Adrenal gland (tissue), 12 donors: Measurements from ENCODE around the gene OSBPL9. TPM values are rescaled to one million over a fixed set of nuclear protein-coding genes. Genes with fewer than 3 reads are reported as not detected.
A peak's percentile ranks its signal among the peaks of the same experiment; 100 is the strongest.

ENCODE experiments used
- DNase-seq, 7 donors: peaks; one replicate each; pipeline ENCODE4 v3.0.0-alpha.2; 2019 to 2020
- H3K27ac ChIP-seq, 5 donors: fragments of 200-600 bp; sonication (generic) in 4 of 5; 1 replicate in 3 of 5; 2 replicates in 2 of 5; pipeline versions ENCODE4 v1.5.1 to v1.8.0; 2016 to 2020; ENCODE audit warnings: mild to moderate bottlenecking in 1 of 5
- H3K27me3 ChIP-seq: fragments of 200-600 bp; 2 replicates; pipeline ENCODE4 v1.8.0; 2021
- H3K36me3 ChIP-seq, 2 donors: fragments of 200-600 bp; replicated peaks in 1 of 2; 1 replicate in 1 of 2; 2 replicates in 1 of 2; pipeline versions ENCODE4 v1.5.1 to v1.8.0; 2018 to 2022
- H3K4me1 ChIP-seq, 2 donors: fragments of 200-600 bp; replicated peaks in 1 of 2; 1 replicate in 1 of 2; 2 replicates in 1 of 2; pipeline versions ENCODE4 v1.5.1 to v1.8.0; 2018 to 2021
- H3K4me3 ChIP-seq, 4 donors: fragments of 200-600 bp; sonication (generic) in 3 of 4; one replicate each; pipeline ENCODE4 v1.5.1; 2016 to 2018
- H3K9me3 ChIP-seq, 3 donors: fragments of 200-600 bp; sonication (generic) in 1 of 3; replicated peaks in 1 of 3; 1 replicate in 2 of 3; 2 replicates in 1 of 3; pipeline versions ENCODE4 v1.5.1 to v1.8.0; 2016 to 2021
- CTCF ChIP-seq, 6 experiments: fragments of 450-650 bp in 4 of 6; fragments of 200-600 bp in 2 of 6; sonication (generic) in 1 of 6; IDR thresholded peaks; 1 replicate in 5 of 6; 2 replicates in 1 of 6; pipeline versions ENCODE4 v1.5.1 to v1.8.0; 2016 to 2021; ENCODE audit warnings: antibody characterized with exemption in 6 of 6, mild to moderate bottlenecking in 2 of 6, moderate library complexity in 1 of 6
- POLR2A ChIP-seq, 2 donors: fragments of 450-650 bp; IDR thresholded peaks; one replicate each; pipeline ENCODE4 v1.6.1; 2017; ENCODE audit warnings: antibody characterized with exemption in 2 of 2, mild to moderate bottlenecking in 2 of 2, moderate library complexity in 1 of 2
- WGBS, 4 donors: extraction: QIAGEN DNeasy Blood & Tissue Kit in 2 of 4; methylation state at CpG; one replicate each; pipeline versions ENCODE4 v1.1.5 to v1.1.7; 2013 to 2017; 5-methylcytosine and 5-hydroxymethylcytosine counted together
- intact Hi-C, 2 donors: fragments of 100-400 bp; cut with DNase I; formaldehyde crosslinking; loops; one replicate each; pipeline versions ENCODE4 v1.14.1 to v1.15.0; 2022 to 2023
- polyA plus RNA-seq, 3 donors: library from polyadenylated mRNA; stranded (reverse); fragments of 200-250 nt in 2 of 3; fragments of 350-450 nt in 1 of 3; fragmentation: Illumina TruSeq in 1 of 3; extraction: RNeasy Lipid Tissue Mini Kit (QIAGEN cat#74804) in 1 of 3; gene quantifications; one replicate each; pipeline ENCODE4 v1.2.3, GENCODE V29; 2013 to 2014
- total RNA-seq, 9 donors: library from RNA; depleted of rRNA in 4 of 9; stranded (reverse); fragments of >200 nt in 4 of 9; fragments of 120-200 nt in 1 of 9; fragmentation: NEBNext Ultra II Directional in 1 of 9; extraction: Animal tissue kit (Norgen Biotek cat#: 25700) in 1 of 9; gene quantifications; one replicate each; pipeline versions ENCODE4 v1.1.0 to v1.2.4, GENCODE V29; 2013 to 2023
- donor health status: healthy with polysubstance abuse.
- donor health status: Bipolar disorder and iron deficiency.
- donor health status: DM: yes; HTN: yes; CAD: no.
- donor health status: DM: no; HTN: no; CAD: no.
- donor health status: DM: no; HTN: no; CAD: no.
- donor health status: DM: yes; HTN: yes; CAD: no.

Gene OSBPL9
- total and polyA plus RNA-seq, 12 donors = 61.9 to 180 (median 87.3) TPM

GRCh38 chr1:51726051-51726450 is 109.2 kb downstream of the OSBPL9 start:
- DNase-seq = no peak
- H3K36me3 ChIP-seq = no peaks in the 10 kb centered on the region
- intact Hi-C loops = no loop called here
- H3K9me3 ChIP-seq = no peaks in the 10 kb centered on the region
- peaks cover 4 to 23% of the 10 kb centered on the region in 2 donors for H3K4me1 ChIP-seq
- no peak overlapping the region for H3K27ac ChIP-seq
- H3K27me3 ChIP-seq = no peaks in the 10 kb centered on the region
- H3K4me3 ChIP-seq = no peak overlapping the region
- TF ChIP-seq CTCF (IDR thresholded peaks at IDR 0.05) (no peak), POLR2A (IDR thresholded peaks at IDR 0.05) (no peak)

GRCh38 chr1:51726544-51727225 is 109.8 kb downstream of the OSBPL9 start:
- no peak overlapping the region for H3K27ac ChIP-seq
- no peak overlapping the region for H3K4me3 ChIP-seq
- H3K27me3 ChIP-seq = no peaks in the 10 kb centered on the region
- 75 to 85% (median 82%) methylated on average over 2 of the region's 2 CpGs for WGBS, 4 donors
- H3K36me3 ChIP-seq = no peaks in the 10 kb centered on the region
- H3K4me1 ChIP-seq = peaks cover 4 to 27% of the 10 kb centered on the region in 2 donors
- no peak for DNase-seq
- no peaks in the 10 kb centered on the region for H3K9me3 ChIP-seq
- intact Hi-C loops = no loop called here
- TF ChIP-seq POLR2A (IDR thresholded peaks at IDR 0.05) = no peak
- TF ChIP-seq CTCF (IDR thresholded peaks at IDR 0.05) = no peak

GRCh38 chr1:51727366-51727765 is 110.5 kb downstream of the OSBPL9 start:
- WGBS, 4 donors = 89 to 93% (median 92%) methylated on average over 4 of the region's 4 CpGs
- no peak overlapping the region for H3K27ac ChIP-seq

GRCh38 chr1:51728611-51729155 is 111.8 kb downstream of the OSBPL9 start:
- intact Hi-C loops = no loop called here
- H3K27me3 ChIP-seq = no peaks in the 10 kb centered on the region
- no peaks in the 10 kb centered on the region for H3K36me3 ChIP-seq
- peak overlapping the region in 3 of 4 donors; percentile 72 to 86 (median 79) for H3K4me3 ChIP-seq
- TF ChIP-seq CTCF (IDR thresholded peaks at IDR 0.05) = no peak
- TF ChIP-seq POLR2A (IDR thresholded peaks at IDR 0.05) = no peak
- DNase-seq = no peak
- no peaks in the 10 kb centered on the region for H3K9me3 ChIP-seq
- 37 to 43% (median 39%) methylated on average over 12 of the region's 12 CpGs for WGBS, 4 donors
- H3K4me1 ChIP-seq = peaks cover 10 to 34% of the 10 kb centered on the region in 2 donors
- no peak overlapping the region for H3K27ac ChIP-seq

More at GRCh38 chr1:51727366-51727765, 110.5 kb downstream of the OSBPL9 start:
- peaks cover 4 to 27% of the 10 kb centered on the region in 2 donors for H3K4me1 ChIP-seq
- no peaks in the 10 kb centered on the region for H3K36me3 ChIP-seq
- no peak for DNase-seq
- H3K4me3 ChIP-seq = no peak overlapping the region
- H3K27me3 ChIP-seq = no peaks in the 10 kb centered on the region
- intact Hi-C loops = no loop called here
- H3K9me3 ChIP-seq = no peaks in the 10 kb centered on the region
- TF ChIP-seq CTCF (IDR thresholded peaks at IDR 0.05) (no peak), POLR2A (IDR thresholded peaks at IDR 0.05) (no peak)
